NCI-H2196 (cell line): ENCODE measurements around the gene USP3.

Experiments used
- DNase-seq: peaks from one replicate; lab custom pipeline; 2025; ENCODE audit not compliant: unreplicated experiment; lab: John Stamatoyannopoulos, UW

USP3 gene

DNA sequence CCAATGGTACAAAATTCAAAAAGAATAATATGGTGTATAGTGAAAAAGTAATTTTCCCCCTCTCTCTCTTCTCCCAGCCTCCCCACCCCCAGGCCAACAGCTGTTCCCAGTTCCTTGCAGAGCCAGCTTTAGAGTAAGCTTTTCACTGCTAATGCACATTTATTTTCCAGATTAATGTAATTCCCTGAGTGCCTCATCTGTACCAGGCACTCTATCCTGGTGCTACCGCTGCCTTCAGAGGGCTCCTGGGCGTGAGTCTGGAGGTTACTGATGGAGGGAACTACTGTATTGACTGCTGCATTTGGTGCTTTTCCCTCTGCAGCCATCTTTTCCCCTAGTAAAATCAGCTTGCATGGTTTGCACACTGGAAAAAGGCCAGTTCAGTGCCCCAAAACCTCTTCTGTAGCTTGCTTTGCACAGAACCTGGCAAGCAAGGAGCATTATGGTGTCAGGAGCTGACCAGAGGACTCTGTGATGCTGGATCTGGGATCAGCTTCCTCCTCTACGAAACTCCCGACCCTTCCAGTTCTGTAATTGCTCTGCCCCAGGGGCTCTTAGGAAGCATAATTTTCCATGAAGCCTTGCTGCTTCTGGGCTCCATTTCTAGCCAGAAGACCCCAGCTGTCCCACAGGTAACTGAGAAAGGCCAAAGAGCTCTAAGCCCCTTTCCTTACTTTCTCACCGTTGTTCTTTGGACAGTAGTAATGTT lies 8.5 kb upstream of the USP3 start:
- DNase-seq: no peak

DNA sequence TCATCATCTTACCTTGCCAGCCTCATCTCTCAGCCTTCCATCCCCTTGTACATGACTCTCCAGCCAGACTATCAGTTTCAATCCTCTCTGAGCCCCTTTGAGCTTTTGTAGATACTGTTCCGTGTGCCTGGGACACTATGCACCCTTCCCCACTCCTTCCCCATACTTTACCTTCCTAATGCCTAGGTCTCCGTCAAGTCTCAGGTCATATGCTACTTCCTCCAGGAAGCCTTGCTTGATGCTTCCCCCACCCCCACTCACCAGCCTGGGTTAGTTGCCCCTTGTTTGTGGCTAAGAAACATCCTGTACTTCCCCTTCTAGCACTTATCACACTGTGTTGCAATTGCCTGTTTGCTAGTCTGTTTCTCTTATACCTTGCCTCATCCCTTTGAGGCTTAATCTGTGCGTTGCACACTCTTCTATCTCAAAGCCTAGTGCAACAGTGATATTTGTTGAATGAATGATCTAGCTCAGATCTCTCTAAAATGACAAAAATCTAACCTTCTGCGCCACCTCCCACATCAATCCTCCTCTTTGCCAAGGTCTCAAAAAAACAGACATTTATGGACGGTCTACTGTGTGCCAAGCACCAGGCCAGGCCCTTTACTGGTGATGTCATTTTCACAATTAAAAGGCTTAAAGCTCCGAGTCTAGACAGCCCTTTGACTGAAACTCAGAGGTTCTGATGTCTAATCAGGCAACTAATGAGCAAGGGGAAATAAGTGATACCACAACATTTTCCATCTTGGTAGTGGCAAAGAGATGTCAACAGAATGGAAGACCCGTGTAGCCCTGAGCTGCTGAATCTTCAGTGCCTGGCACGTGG lies 6.5 kb upstream of the USP3 start:
- DNase-seq: no peak

DNA sequence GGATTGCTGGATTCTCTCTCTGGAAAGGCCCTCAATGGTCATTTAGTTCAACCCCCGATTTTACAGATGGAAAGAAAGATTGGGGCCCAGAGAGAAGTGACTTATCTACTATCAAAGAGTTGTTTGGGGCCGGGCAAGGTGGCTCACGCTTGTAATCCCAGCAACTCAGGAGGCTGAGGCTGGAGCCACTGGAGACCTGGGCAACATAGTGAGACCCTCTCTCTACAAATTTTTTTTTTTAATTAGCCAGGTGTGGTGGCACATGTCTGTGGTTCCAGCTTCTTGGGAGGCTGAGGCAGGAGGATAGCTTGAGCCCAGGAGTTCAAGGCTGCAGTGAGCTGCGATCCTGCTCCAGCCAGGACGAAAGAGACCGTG lies 5.2 kb upstream of the USP3 start:
- no peak for DNase-seq

DNA sequence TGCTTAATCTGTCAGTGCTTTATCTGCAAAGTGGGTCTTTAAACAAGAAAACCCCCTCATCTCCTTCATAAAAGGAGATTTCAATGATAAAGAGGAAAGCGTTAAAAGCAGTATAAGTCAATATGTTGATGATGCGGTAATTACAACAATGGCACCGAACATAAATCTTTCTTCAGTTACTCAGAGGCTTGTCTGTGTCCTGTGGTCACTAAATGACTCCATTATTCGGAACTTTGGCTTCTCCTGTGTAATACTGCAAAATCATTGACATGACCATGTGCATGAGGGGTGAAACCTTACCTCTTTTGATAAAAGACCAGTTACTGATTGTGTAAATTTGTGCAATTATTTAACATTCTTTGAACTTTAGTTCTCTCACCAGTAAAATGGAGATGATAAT lies 4.8 kb upstream of the USP3 start:
- DNase-seq: no peak

DNA sequence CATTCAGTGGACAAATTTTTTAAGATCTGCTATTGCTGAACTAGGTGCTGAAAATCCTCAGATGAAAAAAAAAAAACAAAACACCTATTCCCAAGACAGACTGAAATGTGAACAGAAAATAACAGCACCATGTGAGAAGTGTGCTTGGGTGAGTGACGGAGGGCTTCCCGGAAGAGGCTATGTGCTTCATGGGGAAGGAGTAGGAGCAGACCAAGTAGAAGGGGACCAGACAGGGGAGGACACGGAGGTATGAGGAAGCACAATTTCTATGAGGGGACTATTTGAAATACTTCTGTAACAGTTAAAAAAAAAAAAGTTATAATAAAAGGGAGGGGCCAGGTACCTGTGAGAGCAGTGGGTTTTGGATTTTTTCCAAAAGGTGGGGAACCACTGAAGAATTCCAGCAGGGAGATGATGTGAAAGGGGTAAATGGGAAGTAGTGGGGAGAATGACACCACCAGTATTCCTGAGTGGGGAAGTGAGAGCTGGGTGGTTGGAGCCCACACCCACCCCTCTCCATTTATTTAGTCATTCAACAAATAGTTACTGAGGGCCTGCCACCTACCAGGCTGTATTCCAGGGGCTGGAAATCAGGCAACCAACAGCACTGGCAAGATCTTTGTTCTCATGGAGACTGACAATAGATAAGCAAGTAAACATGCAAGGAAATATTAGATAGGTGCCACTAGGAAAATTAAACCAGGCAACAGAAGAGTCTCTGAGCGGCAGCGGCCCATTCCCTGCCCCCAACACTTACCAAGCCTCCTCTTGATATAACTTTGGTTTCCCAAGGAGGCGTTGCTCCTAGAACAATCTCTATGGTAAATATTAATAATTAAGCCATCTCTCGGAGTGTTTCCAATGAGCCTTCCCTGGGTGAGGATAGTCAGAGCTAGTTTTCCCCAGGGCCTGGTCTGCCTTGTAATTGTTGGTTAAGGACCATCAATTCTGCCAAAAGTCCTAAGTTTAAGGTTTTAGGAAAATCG lies 3.8 kb upstream of the USP3 start:
- no peak for DNase-seq

DNA sequence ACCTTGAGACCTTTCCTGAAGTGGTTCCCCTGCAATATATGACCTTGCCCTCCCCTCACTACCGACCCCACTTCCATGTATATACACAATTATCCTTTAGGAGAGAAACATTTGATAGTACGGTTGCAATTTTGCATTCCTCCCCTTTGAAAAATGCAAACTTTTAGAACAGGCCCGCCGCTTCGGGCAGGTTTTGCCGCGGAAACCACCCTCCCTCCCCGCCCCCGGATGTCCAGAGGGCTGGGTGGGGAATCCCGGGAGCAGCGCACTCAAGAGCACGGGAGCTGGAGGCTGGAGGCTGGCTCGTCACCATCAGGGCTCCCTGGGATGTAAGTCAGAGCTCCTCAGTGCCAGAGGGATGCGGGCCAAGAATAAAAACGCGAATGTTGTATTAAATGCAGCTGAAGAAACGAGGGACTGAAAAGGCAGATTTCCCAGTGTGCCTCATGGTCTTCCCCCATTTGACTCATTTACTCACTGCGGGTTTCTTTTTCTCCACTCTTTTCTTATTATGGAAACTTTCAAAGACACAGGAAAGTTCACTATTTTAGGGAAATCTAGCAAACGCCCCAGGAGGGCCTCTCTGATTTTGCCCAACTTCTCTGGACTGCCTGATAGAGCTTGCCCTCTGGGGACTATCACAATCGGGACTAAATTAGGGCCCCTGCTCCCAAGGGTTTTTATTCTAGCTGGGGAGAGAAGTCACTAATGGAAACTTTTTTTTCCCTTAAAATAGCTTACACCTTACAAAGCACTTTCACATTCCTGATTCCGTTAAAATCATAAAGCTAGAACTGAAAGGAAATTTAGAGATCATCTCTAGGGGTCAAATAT lies 2.9 kb upstream of the USP3 start:
- no peak for DNase-seq

DNA sequence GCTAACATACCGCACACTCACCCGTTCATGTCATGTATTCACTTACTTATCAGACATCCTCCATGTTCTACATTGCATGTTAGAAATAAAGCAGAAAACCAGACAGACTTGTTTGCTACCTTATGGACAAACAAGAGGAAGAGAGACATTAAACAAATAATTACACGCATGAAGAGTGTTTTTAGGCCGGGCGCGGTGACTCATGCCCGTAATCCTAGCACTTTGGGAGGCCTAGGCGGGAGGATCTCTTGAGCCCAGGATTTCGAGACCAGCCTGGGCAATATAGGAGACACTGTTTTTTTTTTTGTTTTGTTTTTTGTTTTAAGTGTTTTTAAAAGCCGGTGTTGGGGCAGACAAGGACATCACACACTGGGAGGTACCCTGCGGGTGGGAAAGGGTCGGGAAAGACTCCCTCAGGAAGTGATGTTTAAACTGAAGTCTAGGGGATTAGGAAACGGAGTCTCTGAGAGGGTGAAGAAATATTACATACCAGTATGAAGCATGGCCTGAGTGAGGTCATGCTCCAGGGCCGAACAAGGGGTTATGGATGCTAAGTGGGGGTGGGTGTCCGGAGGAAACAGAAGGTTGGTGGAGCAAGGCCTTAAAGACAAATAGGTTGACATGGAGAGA lies 2.1 kb upstream of the USP3 start:
- DNase-seq: peak; percentile 6

DNA sequence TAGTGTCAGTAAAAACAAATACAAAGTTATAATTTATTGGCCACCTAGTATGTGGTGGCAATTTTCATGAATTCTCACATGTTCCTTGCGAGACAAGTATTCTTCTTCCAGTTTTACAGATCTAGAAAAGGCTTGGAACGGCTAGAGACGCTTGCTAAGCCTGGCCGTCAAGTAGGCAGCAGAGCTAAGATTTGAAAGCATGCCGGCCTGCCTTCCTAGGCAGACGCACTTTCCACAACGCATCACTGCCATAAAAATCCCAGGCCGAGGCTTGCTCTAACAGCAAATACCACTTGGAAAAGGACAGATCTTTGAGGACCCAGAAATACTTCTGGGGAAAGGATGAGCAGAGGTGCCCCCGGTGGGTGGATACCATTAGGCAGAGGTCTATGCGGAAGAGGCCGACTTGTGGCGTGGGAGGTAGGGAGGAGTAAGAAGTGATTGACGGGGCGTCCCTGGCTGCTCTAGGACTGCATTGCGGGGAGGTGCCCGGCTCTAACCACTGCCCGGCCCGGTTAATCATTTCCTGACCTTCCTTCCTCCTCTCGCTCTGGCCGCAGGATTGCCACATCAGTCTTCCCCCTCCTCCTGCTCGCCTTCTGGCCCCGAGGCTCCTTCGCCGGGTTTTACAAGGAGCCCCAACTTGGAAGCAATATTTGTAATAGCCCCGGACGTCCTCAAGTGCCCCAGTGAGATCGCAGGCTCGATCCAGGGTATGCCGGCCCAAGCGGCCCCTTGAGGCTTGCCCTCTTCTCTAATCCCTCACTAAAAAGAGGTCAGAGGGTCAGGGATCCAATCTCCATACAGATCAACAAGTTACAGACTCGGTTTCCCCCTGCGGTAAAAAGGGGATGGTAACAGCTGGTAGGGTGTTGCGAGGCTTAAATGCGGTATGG lies 1.3 kb upstream of the USP3 start:
- DNase-seq: no peak

DNA sequence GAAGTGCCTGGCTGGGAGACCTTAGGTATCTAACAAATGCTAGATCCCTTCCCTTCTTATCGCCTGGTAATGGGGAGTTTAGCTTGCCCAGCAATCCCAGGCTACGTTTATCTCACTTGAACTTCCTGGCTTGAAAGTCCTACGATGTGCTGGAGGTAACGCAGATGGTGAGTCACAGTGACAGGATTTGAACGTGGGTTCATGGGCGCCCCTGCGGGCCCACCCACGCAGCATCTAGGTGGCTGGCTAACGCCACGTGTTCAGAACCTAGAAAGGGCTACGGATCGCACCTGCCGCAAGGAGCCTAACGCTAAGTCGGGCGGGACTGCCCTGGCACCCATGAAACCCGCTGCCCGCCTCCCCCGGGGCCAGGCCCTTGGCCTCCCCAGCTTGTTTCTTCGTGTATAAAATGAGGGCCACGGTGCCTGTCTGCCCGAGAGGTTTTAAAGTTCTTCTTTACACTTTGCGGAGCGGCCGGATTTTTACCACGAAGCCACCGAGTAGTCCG lies 600 bp upstream of the USP3 start:
- DNase-seq: no peak

DNA sequence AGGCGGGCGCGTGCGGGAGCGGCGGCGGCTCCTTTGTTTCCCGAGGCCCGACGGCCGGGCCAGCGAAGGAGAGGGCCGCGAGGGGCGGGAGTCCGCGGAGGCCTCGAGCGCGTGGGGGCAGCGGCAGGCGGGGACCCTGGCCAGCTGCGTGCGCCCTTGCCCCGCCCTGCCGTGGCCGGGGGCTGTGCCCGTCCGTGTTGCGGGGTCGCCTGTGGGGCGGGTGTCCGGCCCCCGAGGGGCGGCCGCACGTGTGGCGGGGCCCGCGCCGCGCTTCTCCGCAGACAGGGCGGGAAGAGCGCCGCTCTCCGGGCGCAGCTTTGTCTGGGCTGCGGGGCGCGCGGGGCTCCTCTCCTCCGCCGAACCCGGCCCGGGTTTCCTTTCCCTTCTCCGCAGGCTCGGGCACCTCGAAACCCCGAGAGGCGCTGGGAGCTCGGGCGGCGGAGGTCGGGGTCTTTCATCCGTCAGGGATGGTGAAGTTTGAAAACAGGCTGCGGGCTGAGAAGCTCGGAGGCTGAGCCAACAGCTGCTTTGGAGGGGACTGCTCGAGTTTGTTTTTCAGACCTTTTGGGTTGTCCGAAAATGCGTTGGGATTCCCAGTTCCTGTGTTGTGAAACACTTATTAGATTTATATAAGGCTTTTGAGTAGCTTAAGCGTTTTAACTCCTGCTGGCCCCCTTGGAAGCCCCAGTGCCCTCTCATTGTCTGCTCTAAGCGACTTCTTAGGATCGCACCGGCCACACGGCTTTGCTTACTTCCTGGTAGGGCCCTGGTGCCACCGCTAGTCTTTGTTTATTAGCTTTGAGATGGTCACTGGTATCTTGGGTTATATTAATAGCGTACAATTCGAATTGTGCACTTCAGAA lies 817 bp downstream of the USP3 start:
- DNase-seq: peak; percentile 19

DNA sequence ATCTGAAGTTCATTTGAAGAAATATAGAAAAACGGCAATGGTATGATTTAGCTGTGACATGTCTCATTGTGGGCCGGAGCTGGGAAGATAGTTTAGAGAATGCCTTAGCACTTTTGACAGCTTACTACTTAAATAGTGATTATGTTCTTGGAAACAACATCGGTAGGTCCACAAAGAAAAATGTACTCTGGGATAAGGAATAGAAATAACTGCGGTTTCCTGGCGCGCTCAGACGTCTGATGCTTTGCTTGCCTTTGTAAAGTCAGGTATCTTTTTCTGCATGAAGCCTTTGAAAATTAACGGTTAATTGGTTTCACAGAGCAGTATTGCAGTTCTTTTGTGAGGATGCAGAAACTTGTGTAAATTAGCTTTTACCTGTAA lies 1.4 kb downstream of the USP3 start:
- DNase-seq: no peak

DNA sequence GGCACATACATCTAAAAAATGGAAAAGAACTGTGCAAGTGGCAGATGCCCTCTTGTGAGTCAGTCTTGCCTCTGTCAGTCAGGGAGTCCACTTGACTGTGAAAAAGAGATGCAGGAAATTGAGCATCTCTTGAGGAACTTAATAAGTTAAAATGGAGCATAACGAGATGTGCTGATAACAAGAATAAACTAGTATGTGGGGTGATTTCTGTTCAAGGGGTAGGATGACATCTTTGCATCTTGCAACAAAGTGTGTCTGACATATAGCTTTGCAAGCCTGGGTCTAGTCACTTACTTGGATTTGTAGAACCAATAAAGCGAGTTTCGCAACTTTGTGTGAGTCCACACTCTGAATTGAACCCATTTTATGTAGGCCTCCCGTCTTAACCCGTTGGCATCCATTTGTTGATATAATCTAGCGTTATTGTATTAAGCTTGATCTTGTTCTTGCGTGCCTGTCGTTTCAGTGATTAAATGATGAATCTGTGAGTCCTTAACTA lies 2.2 kb downstream of the USP3 start:
- DNase-seq: no peak

DNA sequence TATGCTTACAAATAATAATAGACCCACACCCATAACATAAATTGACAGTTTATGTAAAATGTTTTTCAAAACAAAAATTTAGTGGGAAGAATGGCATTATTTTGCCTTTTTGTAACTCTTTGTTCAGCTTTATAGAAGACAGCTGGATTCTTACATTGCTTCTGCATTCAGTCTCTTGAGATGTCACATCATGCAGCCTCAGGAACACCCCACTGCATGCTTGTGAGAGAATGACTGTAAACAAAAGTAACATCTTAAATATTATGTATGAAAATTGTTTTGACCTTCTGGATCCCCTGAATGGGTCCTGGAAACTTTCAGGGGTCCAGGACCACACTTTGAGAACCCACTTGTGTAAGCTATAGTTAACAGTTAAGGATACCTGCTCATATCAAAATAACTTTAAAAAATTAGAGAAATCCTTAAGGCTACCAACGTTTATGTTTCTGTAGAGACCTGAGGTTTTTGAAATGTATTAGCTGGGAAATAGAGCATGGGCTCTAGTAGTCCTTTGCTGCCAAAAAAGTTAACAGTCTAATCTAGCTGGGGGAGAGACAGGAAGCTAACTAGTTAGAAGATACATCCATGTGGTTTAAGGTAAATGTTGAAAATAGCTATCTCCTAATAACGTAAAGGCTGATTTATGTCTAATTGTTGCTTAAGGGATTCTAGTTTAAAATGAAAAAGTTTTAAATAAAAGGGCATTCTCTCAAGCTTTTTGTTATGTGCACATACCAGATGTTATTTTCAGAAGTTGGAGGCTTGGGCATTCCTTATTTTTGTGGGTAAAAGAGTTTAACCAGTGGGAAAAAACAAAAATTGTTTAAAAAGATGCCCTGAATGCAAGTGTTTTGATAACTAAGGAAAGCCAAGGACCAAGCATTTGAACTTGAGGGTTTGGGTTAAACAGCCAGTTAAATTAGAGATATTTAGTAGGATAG lies 3.8 kb downstream of the USP3 start:
- DNase-seq: no peak

DNA sequence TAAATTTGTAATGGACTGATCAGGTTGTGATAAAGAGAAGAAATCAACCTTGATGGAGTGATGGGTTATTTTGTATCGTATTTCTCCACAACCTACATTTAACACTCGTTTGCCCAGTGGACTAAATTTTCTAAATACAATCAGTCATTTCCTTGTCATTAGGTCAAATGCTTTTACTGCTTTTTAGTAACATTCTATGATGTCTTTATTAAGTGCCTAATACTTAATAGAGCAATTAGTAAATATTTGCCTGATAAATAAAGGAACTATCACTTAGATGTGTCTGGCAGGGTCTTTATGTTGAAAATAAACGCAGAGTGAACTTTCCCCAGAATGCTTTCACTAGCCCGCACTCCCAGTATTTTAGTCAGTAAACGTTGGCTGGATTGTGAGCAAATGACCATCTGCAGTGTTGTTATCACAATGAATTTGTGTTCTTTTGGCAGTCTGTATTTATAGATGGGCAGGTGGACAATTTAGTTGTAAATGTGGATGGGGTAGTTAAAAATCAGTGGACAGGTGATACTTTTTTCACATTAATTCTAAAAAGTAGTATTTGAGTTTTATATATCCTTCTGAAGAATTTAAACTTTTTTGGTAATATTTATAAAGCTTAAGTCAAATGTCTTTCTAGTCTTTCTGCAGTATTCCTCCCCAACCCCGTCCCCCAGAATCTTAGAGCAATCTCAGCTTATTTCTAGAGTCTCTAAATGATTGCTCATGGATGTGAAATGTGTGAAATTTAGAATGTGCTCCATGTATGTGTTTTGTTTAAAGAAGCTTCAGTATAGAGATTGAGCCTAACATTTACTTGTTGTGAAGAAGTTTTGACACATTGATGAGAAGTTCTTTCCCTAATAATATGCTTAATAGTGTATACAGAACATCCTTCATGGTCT lies 4.9 kb downstream of the USP3 start:
- DNase-seq: no peak
